Activated CD8-positive, alpha-beta memory T cell treated with anti-CD3 and anti-CD28 coated beads for 24 hours (primary cell): Measurements from ENCODE around the gene PTGR3.
A peak's percentile ranks its signal among the peaks of the same experiment; 100 is the strongest.
"Not testable (repeated sequence)": the region's sequence is repeated elsewhere in the genome, so short reads cannot be mapped to it uniquely, and the experiment has no call there.

ENCODE experiments used
- DNase-seq: peaks from one replicate; pipeline ENCODE4 v3.0.0-alpha.2; 2020

PTGR3 gene

GRCh38 chr18:75201282-75202270, 7.4 kb downstream of the PTGR3 start:
- DNase-seq: no peak

GRCh38 chr18:75200605-75201280, 8.2 kb downstream of the PTGR3 start:
- no peak for DNase-seq

GRCh38 chr18:75200071-75200470, 8.9 kb downstream of the PTGR3 start:
- no peak for DNase-seq

- no peak for DNase-seq
Observed at GRCh38 chr18:75199327-75199726, 9.6 kb downstream of the PTGR3 start.

GRCh38 chr18:75198036-75198435, 10.9 kb downstream of the PTGR3 start:
- DNase-seq: no peak

GRCh38 chr18:75192899-75193298, 16.0 kb downstream of the PTGR3 start:
- no peak for DNase-seq

- DNase-seq: no peak
Observed at GRCh38 chr18:75189696-75190095, 19.2 kb downstream of the PTGR3 start.

- not testable (repeated sequence) for DNase-seq
Observed at GRCh38 chr18:75187702-75188101, 21.2 kb downstream of the PTGR3 start.

- DNase-seq: no peak
Observed at GRCh38 chr18:75185460-75185859, 23.5 kb downstream of the PTGR3 start.

GRCh38 chr18:75183973-75184493, 24.9 kb downstream of the PTGR3 start:
- no peak for DNase-seq

- DNase-seq: no peak
Observed at GRCh38 chr18:75183524-75183923, 25.4 kb downstream of the PTGR3 start.

- DNase-seq: no peak
Observed at GRCh38 chr18:75179819-75180600, 28.9 kb downstream of the PTGR3 start.

- no peak for DNase-seq
Observed at GRCh38 chr18:75178376-75178775, 30.6 kb downstream of the PTGR3 start.

- no peak for DNase-seq
Observed at GRCh38 chr18:75176849-75177248, 32.1 kb downstream of the PTGR3 start.

- peak; percentile 24 for DNase-seq
Observed at GRCh38 chr18:75173738-75174137, 35.2 kb downstream of the PTGR3 start.

- DNase-seq: peak; percentile 41
Observed at GRCh38 chr18:75173125-75173432, 35.9 kb downstream of the PTGR3 start.

- no peak for DNase-seq
Observed at GRCh38 chr18:75172299-75173124, 36.4 kb downstream of the PTGR3 start.

GRCh38 chr18:75170916-75171315, 38.0 kb downstream of the PTGR3 start:
- DNase-seq: no peak

- DNase-seq: peak; percentile 38
Observed at GRCh38 chr18:75170022-75170789, 38.7 kb downstream of the PTGR3 start.

GRCh38 chr18:75169411-75169810, 39.5 kb downstream of the PTGR3 start:
- DNase-seq: no peak

GRCh38 chr18:75168619-75169018, 40.3 kb downstream of the PTGR3 start:
- no peak for DNase-seq
